ENCODE data around the gene ZFP69B.
"Not testable (repeated sequence)": the region's sequence is repeated elsewhere in the genome, so short reads cannot be mapped to it uniquely, and the experiment has no call there.

ZFP69B gene

GRCh38 chr1:40495315-40495903 lies 45.1 kb downstream of the ZFP69B start:
- no peak for DNase-seq (ENCODE audit: low spot score)
- no peak for TF ChIP-seq CTCF (IDR thresholded peaks at IDR 0.05)
- no peak overlapping the region for H3K27ac ChIP-seq
- no peak overlapping the region for H3K4me3 ChIP-seq

GRCh38 chr1:40502651-40503050 lies 52.4 kb downstream of the ZFP69B start:
- H3K4me3 ChIP-seq; DNase-seq (ENCODE audit: low spot score); H3K27ac ChIP-seq: not testable (repeated sequence)

GRCh38 chr1:40507973-40508372 lies 57.7 kb downstream of the ZFP69B start:
- TF ChIP-seq CTCF (IDR thresholded peaks at IDR 0.05), result no peak
- no peak for DNase-seq (ENCODE audit: low spot score)
- Histone ChIP-seq H3K27ac (peak overlapping the region; percentile 67 to 85), H3K4me3 (peak overlapping the region; percentile 77)

GRCh38 chr1:40508375-40509341 lies 58.4 kb downstream of the ZFP69B start, which contains the start of gene EXO5:
Gene EXO5 (plus strand): TSS chr1:40508767. CDS start chr1:40514545, 5,778 bp downstream.
- peak; percentile 83 for DNase-seq (ENCODE audit: low spot score)
- Histone ChIP-seq H3K4me3 (peak within 1 kb of the TSS; percentile 77), H3K27ac (peak within 1 kb of the TSS; percentile 67 to 85)
- TF ChIP-seq CTCF (IDR thresholded peaks at IDR 0.05), result no peak

All from coronary artery (tissue), 2 donors.